GM10847 (cell line): ENCODE measurements around the gene KRTAP4-2.

Experiments used
- POLR2A ChIP-seq: IDR thresholded peaks from 2 replicates; pipeline ENCODE4 v1.6.1; 2011; ENCODE audit not compliant: insufficient read length; ENCODE audit errors: extremely low read depth

KRTAP4-2 gene

GRCh38 chr17:41178843-41179616, 1.0 kb upstream of the KRTAP4-2 start:
- TF ChIP-seq POLR2A: no peak

- TF ChIP-seq POLR2A: no peak
Measured at GRCh38 chr17:41178341-41178740, 320 bp upstream of the KRTAP4-2 start.

- no peak for TF ChIP-seq POLR2A
Measured at GRCh38 chr17:41176744-41177387, 1.2 kb downstream of the KRTAP4-2 start.

- no peak for TF ChIP-seq POLR2A
Measured at GRCh38 chr17:41171886-41172285, 6.1 kb downstream of the KRTAP4-2 start.

- no peak for TF ChIP-seq POLR2A
Measured at GRCh38 chr17:41168121-41168520, 9.9 kb downstream of the KRTAP4-2 start, which contains the start of gene KRTAP4-3. KRTAP4-3 (minus strand) TSS chr17:41168221; CDS start chr17:41168172, 49 bp downstream.

GRCh38 chr17:41167561-41167960, 10.5 kb downstream of the KRTAP4-2 start:
- TF ChIP-seq POLR2A: no peak

GRCh38 chr17:41163828-41164227, 14.2 kb downstream of the KRTAP4-2 start:
- no peak for TF ChIP-seq POLR2A

- no peak for TF ChIP-seq POLR2A
Measured at GRCh38 chr17:41160648-41161047, 17.4 kb downstream of the KRTAP4-2 start, which contains the start of gene KRTAP4-4. KRTAP4-4 (minus strand) TSS chr17:41160748; CDS start chr17:41160691, 57 bp downstream.

- TF ChIP-seq POLR2A: no peak
Measured at GRCh38 chr17:41153856-41154255, 24.2 kb downstream of the KRTAP4-2 start.

GRCh38 chr17:41151525-41151924, 26.5 kb downstream of the KRTAP4-2 start:
- no peak for TF ChIP-seq POLR2A

GRCh38 chr17:41150026-41150425, 28.0 kb downstream of the KRTAP4-2 start:
- TF ChIP-seq POLR2A: no peak

GRCh38 chr17:41149652-41149985, 28.4 kb downstream of the KRTAP4-2 start, which contains the start of gene KRTAP4-5:
KRTAP4-5 (minus strand) TSS chr17:41149825; CDS start chr17:41149767, 58 bp downstream.
- no peak for TF ChIP-seq POLR2A

GRCh38 chr17:41147531-41148204, 30.4 kb downstream of the KRTAP4-2 start:
- TF ChIP-seq POLR2A: no peak

GRCh38 chr17:41145261-41145660, 32.8 kb downstream of the KRTAP4-2 start:
- TF ChIP-seq POLR2A: no peak

- TF ChIP-seq POLR2A: no peak
Measured at GRCh38 chr17:41144846-41145245, 33.2 kb downstream of the KRTAP4-2 start.

GRCh38 chr17:41141361-41141760, 36.7 kb downstream of the KRTAP4-2 start:
- no peak for TF ChIP-seq POLR2A
